HG03442 (cell line): ENCODE measurements around the gene AP2B1.

ENCODE experiments used
- ATAC-seq: cut with Tn5 transposase; IDR thresholded peaks from one replicate; pipeline ENCODE4 v1.9.1; 2021; ENCODE audit warnings: mild to moderate bottlenecking, moderate library complexity; ENCODE audit not compliant: unreplicated experiment

Gene AP2B1

GRCh38 chr17:35726953-35727460, 139.9 kb downstream of the AP2B1 start:
- no peak for ATAC-seq

- ATAC-seq: no peak
Measured at GRCh38 chr17:35727635-35728034, 140.5 kb downstream of the AP2B1 start.

- no peak for ATAC-seq
Measured at GRCh38 chr17:35728551-35728950, 141.4 kb downstream of the AP2B1 start.

GRCh38 chr17:35729405-35729833, 142.3 kb downstream of the AP2B1 start:
- ATAC-seq: no peak

- no peak for ATAC-seq
Measured at GRCh38 chr17:35730400-35731005, 143.4 kb downstream of the AP2B1 start.

GRCh38 chr17:35731239-35731916, 144.3 kb downstream of the AP2B1 start, which contains the start of gene RASL10B:
Gene RASL10B (plus strand): TSS chr17:35731639. CDS start chr17:35735185, 3,546 bp downstream.
- no peak for ATAC-seq

- ATAC-seq: no peak
Measured at GRCh38 chr17:35731917-35732805, 145.0 kb downstream of the AP2B1 start.

GRCh38 chr17:35732806-35733136, 145.6 kb downstream of the AP2B1 start:
- no peak for ATAC-seq

GRCh38 chr17:35733366-35733765, 146.2 kb downstream of the AP2B1 start:
- ATAC-seq: no peak

GRCh38 chr17:35734396-35734795, 147.3 kb downstream of the AP2B1 start:
- ATAC-seq: no peak

GRCh38 chr17:35735036-35735805, 148.1 kb downstream of the AP2B1 start:
- no peak for ATAC-seq

- no peak for ATAC-seq
Measured at GRCh38 chr17:35736236-35736635, 149.1 kb downstream of the AP2B1 start.

- no peak for ATAC-seq
Measured at GRCh38 chr17:35738519-35739133, 151.5 kb downstream of the AP2B1 start.

GRCh38 chr17:35740216-35740615, 153.1 kb downstream of the AP2B1 start:
- ATAC-seq: no peak

- no peak for ATAC-seq
Measured at GRCh38 chr17:35740997-35741931, 154.1 kb downstream of the AP2B1 start.

GRCh38 chr17:35742496-35742895, 155.4 kb downstream of the AP2B1 start:
- no peak for ATAC-seq

GRCh38 chr17:35742896-35743477, 155.9 kb downstream of the AP2B1 start:
- ATAC-seq: no peak

GRCh38 chr17:35743626-35744328, 156.7 kb downstream of the AP2B1 start:
- ATAC-seq: no peak
